ENCODE data around the gene ACTG2. TPM values are rescaled to one million over a fixed set of nuclear protein-coding genes. Genes with fewer than 3 reads are reported as not detected.
"Not testable (repeated sequence)": the region's sequence is repeated elsewhere in the genome, so short reads cannot be mapped to it uniquely, and the experiment has no call there.

The ACTG2 gene
- total RNA-seq, 1 donor from 2014 or later = 0.19 TPM

DNA sequence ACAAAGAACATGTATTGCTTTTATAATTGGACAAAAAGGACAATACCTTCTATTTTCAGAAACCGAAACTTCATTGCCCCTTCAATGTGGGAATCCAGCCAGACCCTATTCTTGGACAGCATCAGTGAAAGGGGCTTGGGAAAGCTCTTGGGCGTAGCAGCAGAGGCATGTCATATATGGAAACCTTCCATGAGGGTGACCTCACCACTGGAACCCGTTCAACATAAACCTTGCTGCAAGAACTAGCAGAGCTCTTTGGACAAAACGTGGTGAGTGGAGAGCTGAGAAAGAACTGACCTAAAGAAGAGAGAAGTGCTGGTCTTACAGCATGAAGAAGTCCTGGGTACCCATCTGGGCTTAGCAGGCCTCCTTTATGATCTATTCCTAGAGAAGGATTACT is 22.7 kb upstream of the ACTG2 start:
- TF ChIP-seq, protein P1, sequence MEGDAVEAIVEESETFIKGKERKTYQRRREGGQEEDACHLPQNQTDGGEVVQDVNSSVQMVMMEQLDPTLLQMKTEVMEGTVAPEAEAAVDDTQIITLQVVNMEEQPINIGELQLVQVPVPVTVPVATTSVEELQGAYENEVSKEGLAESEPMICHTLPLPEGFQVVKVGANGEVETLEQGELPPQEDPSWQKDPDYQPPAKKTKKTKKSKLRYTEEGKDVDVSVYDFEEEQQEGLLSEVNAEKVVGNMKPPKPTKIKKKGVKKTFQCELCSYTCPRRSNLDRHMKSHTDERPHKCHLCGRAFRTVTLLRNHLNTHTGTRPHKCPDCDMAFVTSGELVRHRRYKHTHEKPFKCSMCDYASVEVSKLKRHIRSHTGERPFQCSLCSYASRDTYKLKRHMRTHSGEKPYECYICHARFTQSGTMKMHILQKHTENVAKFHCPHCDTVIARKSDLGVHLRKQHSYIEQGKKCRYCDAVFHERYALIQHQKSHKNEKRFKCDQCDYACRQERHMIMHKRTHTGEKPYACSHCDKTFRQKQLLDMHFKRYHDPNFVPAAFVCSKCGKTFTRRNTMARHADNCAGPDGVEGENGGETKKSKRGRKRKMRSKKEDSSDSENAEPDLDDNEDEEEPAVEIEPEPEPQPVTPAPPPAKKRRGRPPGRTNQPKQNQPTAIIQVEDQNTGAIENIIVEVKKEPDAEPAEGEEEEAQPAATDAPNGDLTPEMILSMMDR (IDR thresholded peaks at IDR 0.05; ENCODE audit: unreplicated experiment) = no peak
- no peak overlapping the region for H3K27ac Mint-ChIP-seq
- H3K36me3 Mint-ChIP-seq (ENCODE audit: insufficient read depth) = peaks cover 8% of the 10 kb centered on the region
- no peak for DNase-seq (ENCODE audit: low spot score, unreplicated experiment)
- no peaks in the 10 kb centered on the region for H3K9me3 Mint-ChIP-seq (ENCODE audit: low read depth)
- H3K4me1 Mint-ChIP-seq (ENCODE audit: low read depth) = no peaks in the 10 kb centered on the region
- no peak overlapping the region for H3K4me3 Mint-ChIP-seq (ENCODE audit: low read depth)
- no peaks in the 10 kb centered on the region for H3K27me3 Mint-ChIP-seq

DNA sequence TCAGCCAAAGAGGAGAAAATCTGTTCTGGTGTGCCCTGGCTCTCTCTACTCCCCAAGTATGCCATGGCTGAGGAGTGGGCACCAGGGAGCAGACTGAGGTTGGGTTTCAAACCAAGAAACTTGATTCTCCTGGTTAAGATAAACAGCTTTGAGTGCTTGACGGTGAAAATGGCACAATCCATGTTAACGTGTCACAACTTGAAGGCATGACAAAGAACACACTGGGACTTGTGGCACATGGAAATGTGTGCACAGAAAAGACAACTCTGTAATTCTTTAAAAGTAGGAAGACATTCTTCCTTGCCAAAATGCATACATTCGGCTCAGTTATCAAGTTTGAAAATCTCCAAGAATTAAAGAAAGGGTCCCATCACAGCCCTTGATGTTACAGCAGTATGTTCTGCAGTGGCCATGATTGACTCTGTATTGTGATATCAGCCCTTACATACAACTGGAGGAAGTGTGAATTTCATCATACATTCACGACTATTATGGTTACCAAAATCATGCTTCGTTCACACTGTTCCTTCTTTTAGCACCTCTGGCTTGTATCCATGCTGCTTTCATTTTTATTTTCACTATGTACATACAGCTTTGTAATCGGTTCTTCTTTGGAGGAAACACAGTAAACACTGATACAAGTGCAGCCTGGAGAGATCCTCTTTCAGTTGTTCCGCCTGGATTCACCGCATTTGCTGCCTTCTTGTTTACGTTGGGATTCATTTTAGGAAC is 15.6 kb upstream of the ACTG2 start:
- Mint-ChIP-seq H3K4me1 (ENCODE audit: low read depth) (no peaks in the 10 kb centered on the region), H3K9me3 (ENCODE audit: low read depth) (no peaks in the 10 kb centered on the region), H3K36me3 (ENCODE audit: insufficient read depth) (no peaks in the 10 kb centered on the region), H3K27ac (no peak overlapping the region), H3K4me3 (ENCODE audit: low read depth) (no peak overlapping the region), H3K27me3 (peaks cover 3% of the 10 kb centered on the region)
- TF ChIP-seq, protein P1 (IDR thresholded peaks at IDR 0.05; ENCODE audit: unreplicated experiment) = no peak
- no peak for DNase-seq (ENCODE audit: low spot score, unreplicated experiment)

DNA sequence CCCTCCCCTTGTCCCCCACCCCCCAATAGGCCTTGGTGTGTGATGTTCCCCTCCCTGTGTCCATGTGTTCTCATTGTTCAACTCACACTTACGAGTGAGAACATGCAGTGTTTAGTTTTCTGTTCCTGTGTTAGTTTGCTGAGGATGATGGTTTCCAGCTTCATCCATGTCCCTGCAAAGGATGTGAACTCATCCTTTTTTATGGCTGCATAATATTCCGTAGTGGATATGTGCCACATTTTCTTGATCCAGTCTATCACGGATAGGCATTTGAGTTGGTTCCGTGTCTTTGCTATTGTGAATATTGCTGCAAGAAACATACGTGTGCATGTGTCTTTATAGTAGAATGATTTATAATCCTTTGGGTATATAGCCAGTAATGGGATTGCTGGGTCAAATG is 14.8 kb upstream of the ACTG2 start:
- H3K27me3 Mint-ChIP-seq; H3K27ac Mint-ChIP-seq; H3K36me3 Mint-ChIP-seq (ENCODE audit: insufficient read depth); H3K9me3 Mint-ChIP-seq (ENCODE audit: low read depth); DNase-seq (ENCODE audit: low spot score, unreplicated experiment); H3K4me1 Mint-ChIP-seq (ENCODE audit: low read depth); H3K4me3 Mint-ChIP-seq (ENCODE audit: low read depth): not testable (repeated sequence)

DNA sequence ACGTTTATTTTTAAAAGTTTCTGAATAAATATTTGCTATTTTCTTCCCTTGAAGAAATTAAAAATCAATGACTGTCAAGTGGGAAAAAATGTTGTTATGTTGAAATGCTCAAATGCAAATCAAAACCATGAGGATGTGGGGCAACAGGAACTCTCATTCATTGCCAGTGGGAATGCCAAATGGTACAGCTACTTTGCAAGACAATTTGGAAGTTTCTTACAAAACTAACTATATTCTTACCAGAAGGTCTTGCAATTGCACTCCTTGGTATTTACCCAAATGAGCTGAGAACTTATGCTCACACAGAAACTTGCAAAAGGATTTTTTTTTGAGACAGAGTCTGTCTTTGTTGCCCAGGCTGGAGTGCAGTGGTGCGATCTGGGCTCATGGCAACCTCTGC is 7.4 kb upstream of the ACTG2 start:
- no peaks in the 10 kb centered on the region for H3K36me3 Mint-ChIP-seq (ENCODE audit: insufficient read depth)
- no peak overlapping the region for H3K27ac Mint-ChIP-seq
- TF ChIP-seq, protein P1 (IDR thresholded peaks at IDR 0.05; ENCODE audit: unreplicated experiment) = no peak
- H3K4me1 Mint-ChIP-seq (ENCODE audit: low read depth) = no peaks in the 10 kb centered on the region
- no peaks in the 10 kb centered on the region for H3K9me3 Mint-ChIP-seq (ENCODE audit: low read depth)
- no peak for DNase-seq (ENCODE audit: low spot score, unreplicated experiment)
- no peak overlapping the region for H3K4me3 Mint-ChIP-seq (ENCODE audit: low read depth)
- peaks cover 11% of the 10 kb centered on the region for H3K27me3 Mint-ChIP-seq

DNA sequence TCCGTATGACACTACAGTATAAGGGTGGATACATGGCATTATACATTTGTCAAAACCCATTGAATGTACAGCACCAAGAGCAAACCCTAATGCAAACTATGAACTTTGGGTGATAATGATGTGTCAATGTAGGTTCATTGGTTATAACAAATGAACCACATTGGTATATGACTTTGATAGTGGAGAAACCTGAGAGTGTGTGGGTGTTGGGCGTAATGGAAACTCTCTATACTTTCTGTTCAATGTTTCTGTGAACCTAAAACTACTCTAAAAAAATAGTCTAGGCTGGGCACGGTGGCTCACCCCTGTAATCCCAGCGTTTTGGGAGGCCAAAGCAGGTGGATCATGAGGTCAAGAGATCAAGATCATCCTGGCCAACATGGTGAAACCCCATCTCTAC is 6.5 kb upstream of the ACTG2 start:
- H3K36me3 Mint-ChIP-seq (ENCODE audit: insufficient read depth) = no peaks in the 10 kb centered on the region
- TF ChIP-seq, protein P1 (IDR thresholded peaks at IDR 0.05; ENCODE audit: unreplicated experiment) = no peak
- DNase-seq (ENCODE audit: low spot score, unreplicated experiment) = no peak
- no peaks in the 10 kb centered on the region for H3K9me3 Mint-ChIP-seq (ENCODE audit: low read depth)
- peaks cover 10% of the 10 kb centered on the region for H3K27me3 Mint-ChIP-seq
- H3K27ac Mint-ChIP-seq = no peak overlapping the region
- H3K4me3 Mint-ChIP-seq (ENCODE audit: low read depth) = no peak overlapping the region
- H3K4me1 Mint-ChIP-seq (ENCODE audit: low read depth) = no peaks in the 10 kb centered on the region

DNA sequence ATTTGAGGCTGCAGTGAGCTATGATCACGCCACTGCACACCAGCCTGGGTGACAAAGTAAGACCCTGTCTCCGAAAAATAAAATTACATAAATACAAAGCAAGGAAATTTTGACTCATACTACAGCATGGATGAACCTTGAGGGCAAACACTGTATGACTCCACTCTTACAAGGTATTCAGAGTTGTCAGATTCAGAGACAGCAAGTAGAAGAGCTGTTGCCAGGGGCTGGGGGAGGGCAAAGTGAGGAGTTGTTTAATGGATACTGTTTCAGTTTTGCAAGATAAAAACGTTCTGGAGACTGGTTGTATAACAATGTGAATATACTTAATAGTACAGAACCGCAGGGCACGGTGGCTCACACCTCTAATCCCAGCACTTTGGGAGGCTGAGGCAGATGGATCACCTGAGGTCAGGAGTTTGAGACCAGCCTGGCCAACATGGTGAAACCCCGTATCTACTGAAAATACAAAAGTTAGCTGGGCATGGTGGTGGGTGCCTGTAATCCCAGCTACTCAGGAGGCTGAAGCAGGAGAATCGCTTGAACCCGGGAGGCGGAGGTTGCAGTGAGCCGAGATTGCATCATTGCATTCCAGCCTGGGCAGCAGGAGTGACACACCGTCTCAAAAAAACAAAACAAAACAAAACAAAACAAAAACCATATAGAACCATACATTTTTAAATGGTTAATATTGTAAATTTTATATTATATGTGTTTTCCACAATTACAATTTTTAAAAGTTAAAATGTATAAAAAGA is 5.0 kb upstream of the ACTG2 start:
- not testable (repeated sequence) for H3K9me3 Mint-ChIP-seq (ENCODE audit: low read depth); H3K27ac Mint-ChIP-seq; H3K36me3 Mint-ChIP-seq (ENCODE audit: insufficient read depth); H3K4me3 Mint-ChIP-seq (ENCODE audit: low read depth); DNase-seq (ENCODE audit: low spot score, unreplicated experiment); H3K4me1 Mint-ChIP-seq (ENCODE audit: low read depth)
- H3K27me3 Mint-ChIP-seq = peaks cover 14% of the 10 kb centered on the region
